Uterus (tissue), 4 donors: ENCODE data around the gene RGS14. TPM values are rescaled to one million over a fixed set of nuclear protein-coding genes. Genes with fewer than 3 reads are reported as not detected.

Experiments
- DNase-seq, 2 donors: peaks; one replicate each; pipeline ENCODE4 v3.0.0-alpha.2; 2019 to 2020
- H3K27ac ChIP-seq, 2 donors: fragments of 200-600 bp; sonication (generic); 1 replicate in 1 of 2; 2 replicates in 1 of 2; pipeline ENCODE4 v1.5.1; 2016 to 2018
- H3K27me3 ChIP-seq, 2 donors: fragments of 200-600 bp; sonication (generic); one replicate each; pipeline ENCODE4 v1.5.1; 2018 to 2019; ENCODE audit warnings: control low read depth in 1 of 2
- H3K36me3 ChIP-seq, 2 donors: fragments of 200-600 bp; sonication (generic); one replicate each; pipeline ENCODE4 v1.5.1; 2019; ENCODE audit warnings: control low read depth in 1 of 2
- H3K4me1 ChIP-seq, 2 donors: fragments of 200-600 bp; sonication (generic); one replicate each; pipeline ENCODE4 v1.5.1; 2018 to 2019; ENCODE audit warnings: control low read depth in 1 of 2
- H3K4me3 ChIP-seq, 2 donors: fragments of 200-600 bp; sonication (generic); 1 replicate in 1 of 2; 2 replicates in 1 of 2; pipeline ENCODE4 v1.5.1; 2018 to 2019; ENCODE audit warnings: mild to moderate bottlenecking in 1 of 2
- H3K9me3 ChIP-seq, 2 donors: fragments of 200-600 bp; sonication (generic); one replicate each; pipeline ENCODE4 v1.5.1; 2019; ENCODE audit warnings: control low read depth in 1 of 2
- POLR2A ChIP-seq, 2 donors: fragments of 450-650 bp; IDR thresholded peaks; one replicate each; pipeline ENCODE4 v1.6.1; 2016; ENCODE audit warnings: antibody characterized with exemption in 2 of 2, mild to moderate bottlenecking in 1 of 2, moderate library complexity in 1 of 2
- intact Hi-C: fragments of 100-400 bp; cut with DNase I; formaldehyde crosslinking; loops from one replicate; pipeline ENCODE4 v1.15.1; 2023; ENCODE audit warnings: low total_unique reads
- total RNA-seq, 4 donors: library from RNA; depleted of rRNA in 3 of 4; stranded (reverse); fragments of >200 nt in 3 of 4; gene quantifications; one replicate each; pipeline versions ENCODE4 v1.1.0 to v1.2.4, GENCODE V29; 2014 to 2023
- TF ChIP-seq, protein P1 (sequence below), 4 experiments: fragments of 200-600 bp in 2 of 4; fragments of 450-650 bp in 2 of 4; sonication (generic) in 2 of 4; IDR thresholded peaks; one replicate each; pipeline ENCODE4 v1.5.1; 2016 to 2019; ENCODE audit warnings: antibody characterized with exemption in 4 of 4, mild to moderate bottlenecking in 2 of 4, moderate library complexity in 1 of 4
- donor health status: DM: yes; HTN: yes; CAD: no.

RGS14 gene
- total RNA-seq, 4 donors from 2014 or later, result 1.5 to 25.6 (median 13.6) TPM

DNA sequence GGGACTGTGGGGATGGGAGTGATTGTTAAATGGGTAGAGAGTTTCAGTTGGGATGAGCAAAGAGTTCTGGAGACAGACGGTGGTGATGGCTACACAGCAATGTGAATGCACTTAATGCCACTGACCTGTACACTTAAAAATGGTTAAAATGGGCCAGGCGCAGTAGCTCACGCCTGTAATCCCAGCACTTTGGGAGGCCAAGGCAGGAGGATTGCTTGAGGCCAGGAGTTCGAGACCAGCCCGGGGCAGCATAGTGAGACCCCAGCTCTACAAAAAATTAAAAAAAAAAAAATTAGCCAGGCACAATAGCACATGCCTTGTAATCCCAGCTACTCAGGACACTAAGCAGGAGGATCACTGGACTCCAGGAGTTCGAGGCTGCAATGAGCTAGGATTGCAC, 13.9 kb upstream of the RGS14 start:
- H3K36me3 ChIP-seq, result no peaks in the 10 kb centered on the region
- DNase-seq, result no peak

DNA sequence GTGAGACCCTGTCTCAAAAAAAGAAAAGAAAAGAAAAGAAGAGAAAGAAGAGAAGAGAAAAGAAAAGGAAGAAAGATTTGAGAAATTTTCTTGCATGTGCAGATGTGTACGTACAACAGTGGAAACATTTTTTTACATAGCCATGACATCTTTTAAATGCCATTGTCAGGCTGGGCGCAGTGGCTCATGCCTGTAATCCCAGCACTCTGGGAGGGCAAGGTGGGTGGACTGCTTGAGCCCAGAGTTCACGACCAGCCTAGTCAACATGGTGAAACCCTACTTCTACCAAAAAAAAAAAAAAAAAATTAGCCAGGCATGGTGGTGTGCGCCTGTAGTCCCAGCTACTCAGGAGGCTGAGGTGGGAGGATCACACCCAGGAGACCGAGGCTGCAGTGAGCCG, 12.8 kb upstream of the RGS14 start:
- no peak for DNase-seq
- no peak overlapping the region for H3K4me3 ChIP-seq
- TF ChIP-seq POLR2A (IDR thresholded peaks at IDR 0.05), result no peak
- TF ChIP-seq, protein P1, sequence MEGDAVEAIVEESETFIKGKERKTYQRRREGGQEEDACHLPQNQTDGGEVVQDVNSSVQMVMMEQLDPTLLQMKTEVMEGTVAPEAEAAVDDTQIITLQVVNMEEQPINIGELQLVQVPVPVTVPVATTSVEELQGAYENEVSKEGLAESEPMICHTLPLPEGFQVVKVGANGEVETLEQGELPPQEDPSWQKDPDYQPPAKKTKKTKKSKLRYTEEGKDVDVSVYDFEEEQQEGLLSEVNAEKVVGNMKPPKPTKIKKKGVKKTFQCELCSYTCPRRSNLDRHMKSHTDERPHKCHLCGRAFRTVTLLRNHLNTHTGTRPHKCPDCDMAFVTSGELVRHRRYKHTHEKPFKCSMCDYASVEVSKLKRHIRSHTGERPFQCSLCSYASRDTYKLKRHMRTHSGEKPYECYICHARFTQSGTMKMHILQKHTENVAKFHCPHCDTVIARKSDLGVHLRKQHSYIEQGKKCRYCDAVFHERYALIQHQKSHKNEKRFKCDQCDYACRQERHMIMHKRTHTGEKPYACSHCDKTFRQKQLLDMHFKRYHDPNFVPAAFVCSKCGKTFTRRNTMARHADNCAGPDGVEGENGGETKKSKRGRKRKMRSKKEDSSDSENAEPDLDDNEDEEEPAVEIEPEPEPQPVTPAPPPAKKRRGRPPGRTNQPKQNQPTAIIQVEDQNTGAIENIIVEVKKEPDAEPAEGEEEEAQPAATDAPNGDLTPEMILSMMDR (IDR thresholded peaks at IDR 0.05), result no peak
- H3K9me3 ChIP-seq, result no peaks in the 10 kb centered on the region
- H3K27ac ChIP-seq, result no peak overlapping the region
- intact Hi-C loops, result no loop called here
- H3K4me1 ChIP-seq, result no peaks in the 10 kb centered on the region
- no peaks in the 10 kb centered on the region for H3K27me3 ChIP-seq
- no peaks in the 10 kb centered on the region for H3K36me3 ChIP-seq

More for the DNA sequence above, 13.9 kb upstream of the RGS14 start:
- H3K9me3 ChIP-seq, result no peaks in the 10 kb centered on the region
- intact Hi-C loops, result no loop called here
- no peak overlapping the region for H3K27ac ChIP-seq
- no peaks in the 10 kb centered on the region for H3K4me1 ChIP-seq
- TF ChIP-seq POLR2A (IDR thresholded peaks at IDR 0.05), result no peak
- TF ChIP-seq, protein P1 (IDR thresholded peaks at IDR 0.05), result no peak
- no peaks in the 10 kb centered on the region for H3K27me3 ChIP-seq
- no peak overlapping the region for H3K4me3 ChIP-seq

GRCh38 chr5:177346820-177347219, 10.9 kb upstream of the RGS14 start:
- no peak for DNase-seq
- H3K27ac ChIP-seq, result no peak overlapping the region
- H3K36me3 ChIP-seq, result no peaks in the 10 kb centered on the region
- intact Hi-C loops, result no loop called here
- H3K4me1 ChIP-seq, result peaks cover under 1 to 9% of the 10 kb centered on the region in 2 donors
- no peaks in the 10 kb centered on the region for H3K27me3 ChIP-seq
- TF ChIP-seq, protein P1 (IDR thresholded peaks at IDR 0.05), result no peak
- no peak for TF ChIP-seq POLR2A (IDR thresholded peaks at IDR 0.05)
- no peak overlapping the region for H3K4me3 ChIP-seq
- no peaks in the 10 kb centered on the region for H3K9me3 ChIP-seq

GRCh38 chr5:177347699-177348098, 10.0 kb upstream of the RGS14 start:
- Histone ChIP-seq H3K4me3 (no peak overlapping the region), H3K27ac (no peak overlapping the region), H3K36me3 (no peaks in the 10 kb centered on the region), H3K27me3 (no peaks in the 10 kb centered on the region), H3K4me1 (peaks cover 6 to 9% of the 10 kb centered on the region in 2 donors), H3K9me3 (no peaks in the 10 kb centered on the region)
- intact Hi-C loops, result no loop called here
- no peak for TF ChIP-seq POLR2A (IDR thresholded peaks at IDR 0.05)
- TF ChIP-seq, protein P1 (IDR thresholded peaks at IDR 0.05), result no peak
- DNase-seq, result no peak

DNA sequence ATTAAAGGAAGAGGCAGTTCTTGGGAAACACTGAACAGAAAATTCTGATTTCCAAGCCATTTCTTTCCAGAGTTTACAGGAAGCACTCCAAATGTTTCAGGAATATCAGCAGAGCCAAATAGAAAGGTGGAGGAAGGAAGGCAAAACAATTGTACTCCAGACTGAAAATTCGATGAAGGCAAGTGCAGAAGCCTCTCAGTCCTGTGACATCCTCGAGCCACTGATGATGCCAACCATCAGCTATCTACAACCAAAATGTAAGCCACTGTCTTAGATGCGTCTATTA, 8.4 kb upstream of the RGS14 start:
- Histone ChIP-seq H3K27me3 (no peaks in the 10 kb centered on the region), H3K36me3 (no peaks in the 10 kb centered on the region), H3K9me3 (no peaks in the 10 kb centered on the region), H3K4me1 (peaks cover 6 to 9% of the 10 kb centered on the region in 2 donors), H3K4me3 (no peak overlapping the region), H3K27ac (no peak overlapping the region)
- DNase-seq, result no peak
- TF ChIP-seq POLR2A (IDR thresholded peaks at IDR 0.05), result no peak
- TF ChIP-seq, protein P1 (IDR thresholded peaks at IDR 0.05), result no peak
- intact Hi-C loops, result no loop called here
